Measurements from ENCODE around the gene CCL20. TPM values are rescaled to one million over a fixed set of nuclear protein-coding genes. Genes with fewer than 3 reads are reported as not detected.

CCL20 gene
- polyA plus RNA-seq, 4 donors = 0.36 to 0.94 (median 0.75) TPM

DNA sequence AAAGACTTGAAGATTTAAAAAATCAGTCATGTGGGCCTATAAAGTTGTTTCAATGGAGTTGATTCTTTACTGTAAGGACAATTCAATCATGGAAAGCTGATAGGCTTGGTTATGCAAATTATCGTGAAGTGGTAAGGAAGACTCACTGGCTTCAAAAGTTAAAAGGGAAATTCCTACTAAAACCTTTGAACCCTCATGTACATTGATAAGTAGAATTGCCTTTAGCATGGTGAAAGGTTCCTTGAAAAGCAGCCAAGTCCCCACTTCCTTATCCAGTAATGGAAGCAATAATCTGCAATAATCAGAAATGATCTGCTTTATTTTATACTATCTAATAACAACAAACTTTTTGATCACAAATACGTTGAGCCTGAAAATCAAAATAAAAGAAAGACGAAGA lies 14.4 kb upstream of the CCL20 start:
- no peak for DNase-seq (ENCODE audit: low read depth in 4 of 4, low spot score in 3 of 4)

GRCh38 chr2:227802882-227803281 lies 10.8 kb upstream of the CCL20 start:
- no peak for DNase-seq (ENCODE audit: low read depth in 4 of 4, low spot score in 3 of 4)

- DNase-seq (ENCODE audit: low read depth in 4 of 4, low spot score in 3 of 4) = no peak
Measured at GRCh38 chr2:227804975-227805374, 8.7 kb upstream of the CCL20 start.

DNA sequence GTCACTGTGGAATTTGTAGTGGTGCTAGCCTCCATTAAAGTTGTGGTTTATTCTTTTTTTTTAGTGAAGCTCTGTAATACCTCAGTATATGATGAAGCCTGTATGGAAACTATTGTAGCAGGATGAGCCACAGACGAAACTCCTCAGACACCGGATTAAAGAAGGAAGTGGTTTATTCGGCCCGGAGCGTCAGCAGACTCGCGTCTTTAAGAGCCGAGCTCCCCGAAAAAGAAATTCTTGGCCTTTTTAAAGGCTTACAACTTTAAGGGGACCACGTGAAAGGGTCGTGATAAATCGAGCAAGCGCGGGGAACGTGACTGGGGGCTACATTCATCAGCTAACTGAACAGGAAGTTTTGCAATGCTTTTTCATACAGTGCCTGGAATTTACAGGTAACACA lies 8.1 kb upstream of the CCL20 start:
- DNase-seq (ENCODE audit: low read depth in 4 of 4, low spot score in 3 of 4) = no peak

- no peak for DNase-seq (ENCODE audit: low read depth in 4 of 4, low spot score in 3 of 4)
Measured at GRCh38 chr2:227808936-227809335, 4.7 kb upstream of the CCL20 start.

GRCh38 chr2:227812001-227812400 lies 1.6 kb upstream of the CCL20 start:
- DNase-seq (ENCODE audit: low read depth in 4 of 4, low spot score in 3 of 4) = no peak

DNA sequence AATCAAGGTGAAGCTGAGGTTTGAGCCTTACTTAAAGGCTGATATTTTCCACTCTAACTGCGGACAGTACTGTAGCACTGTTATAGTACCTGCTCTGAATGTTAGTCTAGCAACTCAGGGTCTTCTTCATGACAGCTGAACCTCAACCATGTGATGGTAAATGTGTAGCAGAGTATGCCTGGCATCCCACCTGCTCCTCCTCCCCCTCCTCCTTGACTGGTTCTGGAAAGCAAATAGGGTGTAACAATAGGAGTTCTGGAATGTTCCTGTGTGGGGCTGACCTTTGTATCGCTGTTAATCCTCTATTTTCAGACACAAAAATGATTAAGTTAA lies 447 bp upstream of the CCL20 start:
- DNase-seq (ENCODE audit: low read depth in 4 of 4, low spot score in 3 of 4) = no peak

DNA sequence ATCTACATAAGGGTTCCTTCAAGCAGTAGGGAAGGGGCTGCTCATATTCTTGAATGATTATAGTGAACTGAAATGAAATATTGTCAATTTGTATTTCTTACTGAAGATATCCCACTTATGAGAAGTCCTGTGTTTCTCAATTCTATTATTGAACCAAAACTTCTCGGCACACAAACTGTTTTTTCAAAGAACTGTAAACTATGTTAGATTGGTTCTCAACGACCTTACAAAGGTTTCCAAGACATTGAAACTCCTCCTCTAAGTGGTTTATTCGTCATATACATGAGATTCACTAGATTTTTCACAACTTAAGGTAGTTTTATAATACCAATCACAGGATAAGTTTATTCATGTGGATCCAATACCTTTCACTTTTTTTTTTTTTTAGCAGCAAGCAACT lies 1.4 kb downstream of the CCL20 start:
- DNase-seq (ENCODE audit: low read depth in 4 of 4, low spot score in 3 of 4) = no peak

DNA sequence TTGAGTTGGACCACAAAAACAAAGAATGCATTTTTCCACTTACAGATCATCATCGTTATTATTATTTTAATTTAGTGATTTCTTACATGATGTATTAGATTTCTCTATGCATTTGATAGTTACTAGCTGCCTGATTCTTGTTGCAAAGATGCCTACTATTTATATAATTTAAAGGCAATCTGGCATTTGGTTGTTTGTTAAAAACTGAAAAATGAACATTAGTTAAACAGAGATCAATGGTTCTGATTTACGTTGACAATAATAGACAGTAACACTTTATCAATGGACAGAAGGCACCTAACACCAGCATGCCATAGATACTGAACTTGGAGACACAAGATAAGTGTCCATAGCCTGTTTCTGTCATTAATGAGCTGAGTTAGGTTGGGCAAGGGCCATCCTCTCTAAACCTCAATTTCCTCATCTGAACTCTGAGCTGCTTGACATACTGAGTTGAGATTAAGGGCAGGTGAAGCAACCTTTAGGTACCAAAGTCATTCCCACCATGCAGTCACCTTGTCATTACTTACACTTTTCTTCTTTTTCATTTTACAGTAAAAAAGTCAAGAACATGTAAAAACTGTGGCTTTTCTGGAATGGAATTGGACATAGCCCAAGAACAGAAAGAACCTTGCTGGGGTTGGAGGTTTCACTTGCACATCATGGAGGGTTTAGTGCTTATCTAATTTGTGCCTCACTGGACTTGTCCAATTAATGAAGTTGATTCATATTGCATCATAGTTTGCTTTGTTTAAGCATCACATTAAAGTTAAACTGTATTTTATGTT lies 3.1 kb downstream of the CCL20 start:
- DNase-seq (ENCODE audit: low read depth in 4 of 4, low spot score in 3 of 4) = no peak

GRCh38 chr2:227817336-227817735 lies 3.7 kb downstream of the CCL20 start:
- no peak for DNase-seq (ENCODE audit: low read depth in 4 of 4, low spot score in 3 of 4)

GRCh38 chr2:227817850-227818674 lies 4.4 kb downstream of the CCL20 start:
- peak in 1 of 4 donors; percentile 6 for DNase-seq (ENCODE audit: low read depth in 4 of 4, low spot score in 3 of 4)

DNA sequence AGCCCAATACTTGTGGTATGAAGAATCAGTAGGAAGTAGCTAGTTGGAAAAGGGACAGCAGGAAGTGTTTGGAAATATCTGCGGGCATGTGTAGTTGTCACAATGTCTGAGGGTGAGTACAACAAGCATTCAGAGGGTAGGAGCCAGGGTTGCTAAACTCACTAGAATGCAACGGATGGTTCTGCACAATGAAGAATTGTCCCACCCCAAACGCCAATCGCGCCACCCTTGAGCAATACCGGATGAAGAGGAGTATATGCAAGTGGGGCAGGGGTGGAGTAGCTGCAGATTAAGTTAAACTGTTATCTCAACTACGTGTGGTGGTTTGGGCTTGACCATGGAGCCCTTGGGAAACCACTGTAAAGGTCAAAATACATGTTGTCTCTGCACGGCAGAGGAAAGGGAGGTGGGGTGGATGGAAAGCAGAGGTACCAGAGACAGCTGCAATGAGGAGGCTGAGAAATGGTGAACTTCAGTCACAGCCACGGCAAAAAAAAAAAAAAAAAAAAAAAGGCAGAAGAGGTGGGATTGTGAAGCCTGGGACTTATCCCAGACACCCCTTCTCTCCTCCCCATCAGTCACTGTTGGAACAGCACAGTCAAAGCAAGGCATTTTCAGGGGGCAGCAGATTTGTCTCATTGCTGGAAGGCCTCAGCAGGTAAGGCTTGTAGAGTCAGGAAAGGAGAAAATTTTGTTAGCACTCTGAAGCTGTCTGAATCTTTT lies 5.2 kb downstream of the CCL20 start:
- no peak for DNase-seq (ENCODE audit: low read depth in 4 of 4, low spot score in 3 of 4)

- DNase-seq (ENCODE audit: low read depth in 4 of 4, low spot score in 3 of 4) = peak in 1 of 4 donors; percentile 19
Measured at GRCh38 chr2:227819398-227819697, 5.7 kb downstream of the CCL20 start.

DNA sequence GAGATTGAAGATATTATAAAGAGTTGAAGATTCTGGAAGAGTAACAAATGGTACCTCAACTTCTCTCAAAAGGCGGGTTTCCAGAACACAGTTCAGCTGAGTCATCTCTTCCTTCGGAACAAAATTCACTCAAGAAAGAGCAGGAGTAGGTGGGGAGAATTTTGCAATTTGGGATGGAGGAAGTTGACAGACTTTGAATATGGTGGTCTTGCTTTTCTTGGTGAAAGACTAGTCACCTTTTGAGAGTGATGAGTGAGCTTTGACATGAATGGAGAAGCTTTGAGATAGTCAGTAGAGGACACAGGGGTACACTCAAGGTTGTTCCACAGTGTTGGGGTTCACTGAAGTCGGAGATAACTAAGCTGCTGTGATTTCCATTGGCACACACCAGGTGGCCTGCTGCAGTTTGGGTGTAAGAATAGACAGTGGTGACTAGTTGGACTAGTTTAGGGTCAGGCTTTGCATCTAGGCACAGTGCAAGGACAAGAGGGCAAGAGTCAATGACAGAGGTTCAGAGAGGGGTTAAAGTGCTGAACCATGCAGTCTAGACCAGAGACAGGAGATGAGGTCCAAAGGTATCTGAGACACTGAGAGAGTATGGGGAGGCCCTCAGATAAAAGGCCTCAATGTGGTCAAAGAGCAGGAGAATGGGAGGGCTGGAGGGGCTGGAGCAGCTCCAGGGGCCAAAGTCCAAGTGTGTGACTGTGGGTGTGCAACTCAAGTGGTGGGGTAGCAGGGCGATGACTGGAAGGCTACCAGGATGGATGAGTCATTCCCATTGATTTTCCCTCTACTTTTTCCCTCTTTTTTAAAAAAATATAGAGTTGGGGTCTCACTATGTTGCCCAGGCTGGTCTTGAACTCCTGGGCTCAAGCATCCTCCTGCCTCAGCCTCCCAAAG lies 7.7 kb downstream of the CCL20 start:
- DNase-seq (ENCODE audit: low read depth in 4 of 4, low spot score in 3 of 4) = no peak

DNA sequence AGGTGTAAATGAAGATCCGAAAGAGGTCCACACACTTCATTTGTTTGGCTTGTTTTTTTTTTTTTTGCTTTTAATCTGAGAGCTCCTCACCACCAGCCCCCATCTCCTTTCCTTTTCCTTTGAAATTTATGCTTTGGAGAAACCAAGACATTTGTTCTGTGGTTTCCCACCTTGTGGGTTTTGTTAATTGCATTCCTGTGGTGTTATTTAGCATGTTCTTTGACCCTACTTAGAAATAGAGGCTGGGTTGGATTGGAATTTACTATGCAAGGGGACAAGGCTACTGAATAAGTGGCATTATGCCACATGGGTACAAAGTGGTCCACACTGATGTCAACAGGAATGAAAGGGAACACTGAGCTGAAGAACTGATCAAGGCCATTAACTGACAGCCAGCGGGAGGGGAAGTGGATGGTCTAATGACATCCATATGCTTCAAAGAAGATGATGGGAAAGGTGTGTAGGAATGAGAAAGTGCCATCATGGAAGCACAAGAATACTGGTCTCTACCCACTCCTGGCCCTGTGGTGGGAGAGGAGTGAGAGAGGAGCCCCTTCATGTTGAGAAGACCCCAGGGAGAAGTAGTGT lies 8.9 kb downstream of the CCL20 start:
- DNase-seq (ENCODE audit: low read depth in 4 of 4, low spot score in 3 of 4) = no peak

DNA sequence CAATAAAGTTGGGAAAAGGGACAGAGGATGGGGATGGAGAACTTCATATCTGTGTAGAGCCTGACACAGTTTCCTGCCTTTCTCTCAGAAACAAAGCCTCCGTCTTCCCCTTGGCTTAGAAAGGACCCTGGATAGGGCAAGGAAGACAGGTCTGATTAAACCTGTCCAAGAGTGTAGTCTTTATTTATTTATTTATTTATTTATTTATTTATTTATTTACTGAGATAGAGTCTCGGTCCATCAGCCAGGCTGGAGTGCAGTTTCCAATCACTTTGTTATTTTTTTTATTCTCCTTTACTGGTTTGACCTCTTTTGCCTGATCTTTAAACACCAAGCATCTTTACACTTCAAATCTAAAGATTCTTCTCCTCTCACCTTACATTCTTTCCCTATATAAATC lies 10.3 kb downstream of the CCL20 start:
- DNase-seq (ENCODE audit: low read depth in 4 of 4, low spot score in 3 of 4) = no peak

DNA sequence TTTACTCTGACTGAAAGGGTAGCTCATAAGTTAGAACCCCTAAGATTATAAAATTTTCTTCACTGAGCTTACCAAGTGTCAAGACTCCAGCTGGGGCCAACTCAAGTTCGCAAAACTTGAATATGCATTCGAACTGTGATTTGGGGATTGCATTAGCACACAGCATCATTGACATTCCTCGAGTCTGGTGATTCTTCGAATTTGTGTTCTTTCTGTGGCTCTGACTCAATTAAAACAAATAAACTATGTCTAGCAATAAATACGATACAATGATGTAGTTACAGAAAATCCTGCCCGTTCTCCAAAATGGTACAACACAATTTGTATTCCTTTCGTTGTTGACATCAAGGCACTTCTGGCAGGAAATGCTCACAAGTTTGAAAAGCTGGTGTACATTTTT lies 11.1 kb downstream of the CCL20 start:
- no peak for DNase-seq (ENCODE audit: low read depth in 4 of 4, low spot score in 3 of 4)

DNA sequence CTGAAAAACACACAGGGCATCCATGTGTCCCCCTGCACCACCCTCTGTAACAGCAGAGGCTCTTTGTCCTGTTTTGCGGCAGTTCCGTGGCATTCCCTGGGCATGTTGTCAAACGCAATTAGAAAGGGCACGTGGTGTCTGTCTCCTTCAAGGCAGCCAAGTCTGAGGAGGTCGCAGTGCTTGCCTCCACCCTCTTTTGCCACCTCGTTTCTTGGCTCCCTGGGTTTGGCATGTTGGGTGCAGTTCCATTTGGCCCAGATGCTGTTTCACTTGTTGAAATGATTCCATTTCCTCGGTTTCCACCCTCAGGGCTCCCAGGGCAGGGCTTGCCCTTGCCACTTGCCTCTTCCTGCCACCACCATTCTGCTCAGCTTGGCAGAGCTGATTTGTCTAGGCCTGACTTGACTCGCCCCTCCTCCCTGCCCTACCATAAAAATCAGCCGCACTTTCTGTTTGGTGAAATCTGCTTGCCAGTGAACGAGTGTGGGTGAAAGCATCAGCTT lies 12.4 kb downstream of the CCL20 start:
- DNase-seq (ENCODE audit: low read depth in 4 of 4, low spot score in 3 of 4) = no peak

GRCh38 chr2:227826563-227826962 lies 12.9 kb downstream of the CCL20 start:
- no peak for DNase-seq (ENCODE audit: low read depth in 4 of 4, low spot score in 3 of 4)

DNA sequence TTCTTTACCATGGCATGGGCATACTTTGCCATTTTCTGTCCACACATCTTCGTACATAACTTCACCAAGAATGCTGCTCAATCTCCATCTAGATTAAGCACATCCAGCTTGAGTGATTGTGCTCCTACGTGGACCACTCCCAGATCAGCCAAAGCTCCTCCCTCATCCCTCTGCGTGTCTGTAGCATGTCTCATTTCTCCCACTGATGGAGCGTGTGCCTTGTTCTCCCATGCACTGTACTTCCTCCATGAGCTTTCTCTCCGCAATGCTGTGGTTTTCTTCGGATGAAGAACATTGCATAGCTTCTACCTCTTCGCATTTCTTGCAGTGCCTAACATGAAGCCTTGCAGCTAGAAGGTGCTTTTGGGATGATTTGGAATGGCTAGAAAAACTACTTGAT lies 13.5 kb downstream of the CCL20 start:
- no peak for DNase-seq (ENCODE audit: low read depth in 4 of 4, low spot score in 3 of 4)

All from left renal pelvis (tissue), 4 donors.